Measurements from ENCODE around the gene FBXO48. TPM values are rescaled to one million over a fixed set of nuclear protein-coding genes. Genes with fewer than 3 reads are reported as not detected.

FBXO48 gene
- total RNA-seq, 4 donors from 2014 or later: 0.60 to 2.6 (median 2.2) TPM

DNA sequence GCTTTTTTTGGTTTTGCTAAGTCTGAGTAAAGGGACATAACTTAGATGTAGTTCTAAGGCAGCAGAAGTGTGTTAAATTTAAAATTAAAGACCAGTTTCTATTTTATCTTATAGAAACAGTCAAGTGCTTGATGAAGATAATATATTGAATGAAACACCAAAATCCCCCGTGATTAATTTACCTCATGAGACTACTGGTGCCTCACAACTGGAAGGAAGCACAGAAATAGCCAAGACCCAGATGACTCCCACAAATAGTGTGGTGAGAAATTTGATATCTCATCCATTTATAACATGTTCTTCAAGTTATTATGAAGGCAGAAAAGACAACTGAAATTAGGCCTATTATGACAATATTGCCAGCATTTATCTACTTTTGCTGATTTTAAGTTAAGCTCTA lies 45.9 kb upstream of the FBXO48 start:
- TF ChIP-seq POLR2AphosphoS5 (IDR thresholded peaks at IDR 0.05): no peak
- TF ChIP-seq POLR2A (IDR thresholded peaks at IDR 0.05): no peak
- TF ChIP-seq, protein P1, sequence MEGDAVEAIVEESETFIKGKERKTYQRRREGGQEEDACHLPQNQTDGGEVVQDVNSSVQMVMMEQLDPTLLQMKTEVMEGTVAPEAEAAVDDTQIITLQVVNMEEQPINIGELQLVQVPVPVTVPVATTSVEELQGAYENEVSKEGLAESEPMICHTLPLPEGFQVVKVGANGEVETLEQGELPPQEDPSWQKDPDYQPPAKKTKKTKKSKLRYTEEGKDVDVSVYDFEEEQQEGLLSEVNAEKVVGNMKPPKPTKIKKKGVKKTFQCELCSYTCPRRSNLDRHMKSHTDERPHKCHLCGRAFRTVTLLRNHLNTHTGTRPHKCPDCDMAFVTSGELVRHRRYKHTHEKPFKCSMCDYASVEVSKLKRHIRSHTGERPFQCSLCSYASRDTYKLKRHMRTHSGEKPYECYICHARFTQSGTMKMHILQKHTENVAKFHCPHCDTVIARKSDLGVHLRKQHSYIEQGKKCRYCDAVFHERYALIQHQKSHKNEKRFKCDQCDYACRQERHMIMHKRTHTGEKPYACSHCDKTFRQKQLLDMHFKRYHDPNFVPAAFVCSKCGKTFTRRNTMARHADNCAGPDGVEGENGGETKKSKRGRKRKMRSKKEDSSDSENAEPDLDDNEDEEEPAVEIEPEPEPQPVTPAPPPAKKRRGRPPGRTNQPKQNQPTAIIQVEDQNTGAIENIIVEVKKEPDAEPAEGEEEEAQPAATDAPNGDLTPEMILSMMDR (IDR thresholded peaks at IDR 0.05): no peak
- TF ChIP-seq EP300 (IDR thresholded peaks at IDR 0.05; ENCODE audit: low read depth): no peak
- H3K36me3 ChIP-seq: no peaks in the 10 kb centered on the region
- WGBS, 2 donors (ENCODE audit: low coverage in 1 of 2): 66 to 75% methylated on average over 1 of the region's 1 CpG
- in situ Hi-C loops (cut with MboI; ENCODE audit: low pct_ligation_motif_present in 1 of 4, low pct_unique_long_range_greater_than_20kb in 1 of 4, low sequenced_read_pairs in 3 of 4): no loop called here
- H3K27ac ChIP-seq: no peak overlapping the region
- no peak overlapping the region for H3K4me3 ChIP-seq
- DNase-seq: no peak
- intact Hi-C loops (cut with DNase I; ENCODE audit: low total_unique reads): no loop called here
- H3K4me1 ChIP-seq: no peaks in the 10 kb centered on the region
- no peaks in the 10 kb centered on the region for H3K27me3 ChIP-seq
- H3K9me3 ChIP-seq: peaks cover 0 to 2% of the 10 kb centered on the region in 2 donors

DNA sequence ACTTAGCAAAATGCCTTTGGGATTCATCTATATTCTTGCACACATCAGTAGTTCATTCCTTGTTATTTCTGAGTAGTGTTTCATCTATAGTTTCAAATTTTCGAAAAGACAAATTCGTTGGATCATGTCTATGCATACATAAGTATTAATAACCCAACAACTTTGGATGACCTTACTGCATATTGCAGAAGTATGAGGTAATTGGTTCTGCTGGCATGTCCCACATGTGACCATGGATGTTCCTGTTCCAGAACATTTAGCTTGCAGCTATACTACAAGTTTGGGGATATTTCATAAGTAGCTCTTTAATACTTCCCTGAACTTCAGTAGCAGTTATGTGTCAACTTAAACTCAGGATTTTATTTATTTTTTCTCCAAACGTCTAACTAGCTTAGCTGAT lies 45.2 kb upstream of the FBXO48 start:
- Histone ChIP-seq H3K4me3 (no peak overlapping the region), H3K27me3 (no peaks in the 10 kb centered on the region), H3K9me3 (peaks cover 0 to 2% of the 10 kb centered on the region in 2 donors), H3K36me3 (no peaks in the 10 kb centered on the region), H3K27ac (no peak overlapping the region), H3K4me1 (no peaks in the 10 kb centered on the region)
- TF ChIP-seq POLR2A (IDR thresholded peaks at IDR 0.05) (no peak), POLR2AphosphoS5 (IDR thresholded peaks at IDR 0.05) (no peak), EP300 (IDR thresholded peaks at IDR 0.05; ENCODE audit: low read depth) (no peak)
- TF ChIP-seq, protein P1 (IDR thresholded peaks at IDR 0.05): no peak
- no peak for DNase-seq
- WGBS, 2 donors (ENCODE audit: low coverage in 1 of 2): 58 to 72% methylated on average over 3 of the region's 3 CpGs
- in situ Hi-C loops (cut with MboI; ENCODE audit: low pct_ligation_motif_present in 1 of 4, low pct_unique_long_range_greater_than_20kb in 1 of 4, low sequenced_read_pairs in 3 of 4) (no loop called here), intact Hi-C loops (cut with DNase I; ENCODE audit: low total_unique reads) (no loop called here)

DNA sequence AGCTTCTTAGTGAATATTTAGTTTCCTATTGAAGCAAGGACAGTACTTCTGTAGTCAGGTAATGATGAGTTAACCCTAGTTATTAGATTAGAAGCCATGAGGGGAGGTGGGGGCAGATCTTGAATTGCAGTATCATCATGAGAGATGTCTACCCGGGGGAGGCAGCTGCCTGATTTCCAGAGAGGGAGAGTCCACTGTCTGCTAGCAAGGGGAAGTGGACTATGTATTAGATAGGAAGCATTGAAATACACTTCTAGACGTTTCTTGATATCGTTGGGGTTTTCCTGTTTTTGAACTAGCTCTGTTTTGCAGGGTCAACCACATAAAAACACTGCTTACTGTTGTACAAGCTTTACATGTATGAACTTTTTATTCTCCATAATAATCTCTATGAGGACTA lies 39.1 kb upstream of the FBXO48 start:
- no peak for TF ChIP-seq POLR2AphosphoS5 (IDR thresholded peaks at IDR 0.05)
- TF ChIP-seq, protein P1 (IDR thresholded peaks at IDR 0.05): no peak
- TF ChIP-seq POLR2A (IDR thresholded peaks at IDR 0.05): no peak
- no peak for TF ChIP-seq EP300 (IDR thresholded peaks at IDR 0.05; ENCODE audit: low read depth)
- intact Hi-C loops (cut with DNase I; ENCODE audit: low total_unique reads) (no loop called here), in situ Hi-C loops (cut with MboI; ENCODE audit: low pct_ligation_motif_present in 1 of 4, low pct_unique_long_range_greater_than_20kb in 1 of 4, low sequenced_read_pairs in 3 of 4) (no loop called here)
- no peak overlapping the region for H3K4me3 ChIP-seq
- DNase-seq: no peak
- no peaks in the 10 kb centered on the region for H3K36me3 ChIP-seq
- 76 to 82% methylated on average over 2 to 3 of the region's 3 CpGs for WGBS, 2 donors (ENCODE audit: low coverage in 1 of 2)
- H3K4me1 ChIP-seq: peaks cover 0 to 7% (median 0%) of the 10 kb centered on the region in 4 donors
- no peaks in the 10 kb centered on the region for H3K9me3 ChIP-seq
- no peak overlapping the region for H3K27ac ChIP-seq
- no peaks in the 10 kb centered on the region for H3K27me3 ChIP-seq

DNA sequence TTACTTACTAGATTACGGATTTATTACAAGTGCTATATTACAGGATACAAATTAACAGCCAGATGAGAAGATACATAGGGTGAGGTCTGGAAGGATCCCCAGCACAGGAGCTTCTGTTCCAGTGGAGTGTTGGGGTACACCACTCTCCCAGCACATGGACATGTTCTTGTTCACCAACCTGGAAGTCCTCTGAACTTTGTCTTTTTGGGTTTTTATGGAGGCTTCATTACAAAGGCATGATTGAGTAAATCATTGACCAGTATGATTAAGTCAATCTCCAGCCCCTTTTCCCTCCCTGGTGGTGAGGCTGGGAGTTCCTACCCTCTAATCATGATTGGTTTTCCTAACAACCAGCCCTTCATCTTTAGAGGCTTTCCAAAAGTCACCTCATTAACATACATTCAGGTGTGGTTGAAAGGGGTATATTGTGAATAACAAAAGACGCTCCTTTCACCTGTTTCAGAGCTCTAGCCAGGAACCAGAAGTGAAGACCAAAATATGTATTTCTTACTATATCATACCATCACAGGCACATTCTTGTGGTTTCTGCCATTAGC lies 38.6 kb upstream of the FBXO48 start:
- H3K27me3 ChIP-seq: no peaks in the 10 kb centered on the region
- in situ Hi-C loops (cut with MboI; ENCODE audit: low pct_ligation_motif_present in 1 of 4, low pct_unique_long_range_greater_than_20kb in 1 of 4, low sequenced_read_pairs in 3 of 4): no loop called here

More for the DNA sequence above, 38.6 kb upstream of the FBXO48 start:
- intact Hi-C loops (cut with DNase I; ENCODE audit: low total_unique reads): no loop called here
- TF ChIP-seq EP300 (IDR thresholded peaks at IDR 0.05; ENCODE audit: low read depth): no peak
- TF ChIP-seq, protein P1 (IDR thresholded peaks at IDR 0.05): no peak
- no peak for TF ChIP-seq POLR2AphosphoS5 (IDR thresholded peaks at IDR 0.05)
- TF ChIP-seq POLR2A (IDR thresholded peaks at IDR 0.05): no peak
- H3K27ac ChIP-seq: no peak overlapping the region
- no peak for DNase-seq
- no peak overlapping the region for H3K4me3 ChIP-seq
- WGBS, 2 donors (ENCODE audit: low coverage in 1 of 2): 69 to 74% methylated on average over 2 of the region's 2 CpGs
- H3K9me3 ChIP-seq: no peaks in the 10 kb centered on the region
- no peaks in the 10 kb centered on the region for H3K36me3 ChIP-seq
- peaks cover 0 to 7% (median 0%) of the 10 kb centered on the region in 4 donors for H3K4me1 ChIP-seq
